Astrocyte of the spinal cord (primary cell): ENCODE results near the gene SFI1.

ENCODE experiments used
- DNase-seq: peaks from one replicate; pipeline ENCODE4 v3.0.0; 2011; ENCODE audit warnings: low read depth, low spot score
- H3K4me3 ChIP-seq: 2 replicates; pipeline ENCODE4 v1.5.1; 2011; ENCODE audit warnings: low read depth, mild to moderate bottlenecking, low read length, moderate library complexity
- CTCF ChIP-seq: IDR thresholded peaks from 2 replicates; pipeline ENCODE4 v1.5.1; 2012; ENCODE audit warnings: low read depth, mild to moderate bottlenecking, low read length, inconsistent platforms
- in situ Hi-C: cut with HindIII; loops from 2 replicates; pipeline ENCODE4 v1.10.0; 2017; ENCODE audit warnings: low sequenced_read_pairs

SFI1 gene

GRCh38 chr22:31496007-31496734, at the start of gene SFI1:
Gene SFI1, plus strand, starts transcription at chr22:31496536. Its CDS starts 11,749 bp downstream, at chr22:31508285.
- peak; percentile 36 for TF ChIP-seq CTCF
- H3K4me3 ChIP-seq: peak within 1 kb of the TSS; percentile 95
- in situ Hi-C loops: no loop called here
- DNase-seq: peak; percentile 92

GRCh38 chr22:31446767-31447166, 49.6 kb upstream of the SFI1 start:
- TF ChIP-seq CTCF: no peak
- no peak overlapping the region for H3K4me3 ChIP-seq
- in situ Hi-C loops: no loop called here
- DNase-seq: no peak

GRCh38 chr22:31447337-31447736, 49.0 kb upstream of the SFI1 start:
- DNase-seq: no peak
- TF ChIP-seq CTCF: no peak
- H3K4me3 ChIP-seq: no peak overlapping the region
- in situ Hi-C loops: no loop called here

- no peak for DNase-seq
- in situ Hi-C loops: no loop called here
Measured at GRCh38 chr22:31448382-31448781, 48.0 kb upstream of the SFI1 start.

GRCh38 chr22:31449506-31449905, 46.8 kb upstream of the SFI1 start:
- TF ChIP-seq CTCF: no peak
- no peak for DNase-seq
- in situ Hi-C loops: no loop called here
- no peak overlapping the region for H3K4me3 ChIP-seq

More at GRCh38 chr22:31448382-31448781, 48.0 kb upstream of the SFI1 start:
- no peak overlapping the region for H3K4me3 ChIP-seq
- no peak for TF ChIP-seq CTCF

- TF ChIP-seq CTCF: peak; percentile 70
- in situ Hi-C loops: no loop called here
- DNase-seq: peak; percentile 43
- no peak overlapping the region for H3K4me3 ChIP-seq
Measured at GRCh38 chr22:31451709-31452571, 44.4 kb upstream of the SFI1 start.
